Esophagus muscularis mucosa (tissue), 4 donors: ENCODE measurements around the gene ZNF577.

Experiments used
- CTCF ChIP-seq, 3 experiments: fragments of 200-600 bp in 2 of 3; fragments of 450-650 bp in 1 of 3; sonication (generic) in 2 of 3; IDR thresholded peaks; one replicate each; pipeline ENCODE4 v1.5.1; 2017 to 2019; ENCODE audit warnings: antibody characterized with exemption in 3 of 3, mild to moderate bottlenecking in 2 of 3, moderate library complexity in 1 of 3
- EP300 ChIP-seq: sonication (generic); formaldehyde crosslinking; IDR thresholded peaks from one replicate; pipeline ENCODE4 v1.6.1; 2017; ENCODE audit warnings: antibody characterized with exemption
- POLR2A ChIP-seq: fragments of 450-650 bp; IDR thresholded peaks from one replicate; pipeline ENCODE4 v1.6.1; 2017; ENCODE audit warnings: antibody characterized with exemption, moderate library complexity, mild to moderate bottlenecking, low read depth
- POLR2AphosphoS5 ChIP-seq, 2 donors: sonication (generic); formaldehyde crosslinking; IDR thresholded peaks; one replicate each; pipeline ENCODE4 v1.6.1; 2017; ENCODE audit warnings: antibody characterized with exemption in 2 of 2

GRCh38 chr19:51903192-51903591, 15.4 kb upstream of the ZNF577 start:
- TF ChIP-seq POLR2A = no peak
- no peak for TF ChIP-seq CTCF (IDR thresholded peaks at IDR 0.05)
- no peak for TF ChIP-seq POLR2AphosphoS5 (IDR thresholded peaks at IDR 0.05)
- no peak for TF ChIP-seq EP300
